Hematopoietic multipotent progenitor cell treated with erythropoietin and hydrocortisone succinate and interleukin-3 and kit ligand, for 17 days (in vitro differentiated cells): ENCODE data around the gene KLHDC4.
"Not testable (repeated sequence)": the region's sequence is repeated elsewhere in the genome, so short reads cannot be mapped to it uniquely, and the experiment has no call there.

Experiments used
- DNase-seq: peaks from one replicate; pipeline ENCODE4 v3.0.0-alpha.2; 2015; ENCODE audit warnings: low spot score

KLHDC4 gene

GRCh38 chr16:87742781-87743490 is 22.9 kb downstream of the KLHDC4 start:
- no peak for DNase-seq

- no peak for DNase-seq
Measured at GRCh38 chr16:87741700-87742415, 23.9 kb downstream of the KLHDC4 start.

DNA sequence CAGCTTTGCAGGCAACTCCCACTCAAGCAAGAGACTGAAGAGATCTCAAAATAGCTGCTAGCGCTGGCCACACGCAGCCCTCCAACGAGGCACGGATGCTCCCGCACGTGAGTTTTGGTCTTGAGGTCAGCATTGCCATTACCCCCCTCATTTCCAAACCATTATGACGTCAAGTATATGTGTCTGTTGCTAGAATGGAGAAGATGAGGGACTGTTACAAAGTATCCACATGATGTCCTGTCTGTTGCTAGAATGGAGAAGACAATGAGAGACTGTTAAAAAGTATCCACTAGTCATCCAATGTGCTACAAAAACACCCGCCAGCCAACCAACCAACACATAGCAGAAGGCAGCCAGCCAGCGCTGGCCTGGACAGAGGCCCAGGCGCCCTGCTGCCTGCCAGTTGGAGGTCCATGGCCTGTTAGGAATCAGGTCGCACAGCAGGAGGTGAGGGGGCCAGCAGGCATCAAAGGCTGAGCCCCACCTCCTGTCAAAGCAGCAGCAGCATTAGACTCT is 24.8 kb downstream of the KLHDC4 start:
- DNase-seq = no peak

DNA sequence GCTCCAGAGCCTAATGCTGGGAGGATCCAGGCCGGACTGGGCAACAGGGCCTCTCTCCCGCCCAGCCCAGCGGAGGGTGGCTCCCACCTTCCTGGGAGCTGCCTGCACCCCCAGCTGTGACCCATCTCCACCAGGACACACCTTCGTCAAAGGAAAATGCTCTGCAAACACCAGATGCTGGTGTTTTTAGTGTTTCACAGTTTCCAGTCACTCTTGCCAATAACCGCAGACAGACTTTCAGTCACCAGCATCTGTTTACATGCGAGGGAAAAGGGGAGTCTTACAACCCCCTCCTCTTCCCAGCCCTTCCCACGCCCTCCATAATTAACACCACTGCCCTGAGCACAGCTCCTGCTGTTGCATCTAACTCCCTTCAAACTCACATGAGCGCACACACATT is 25.3 kb downstream of the KLHDC4 start:
- DNase-seq = no peak

GRCh38 chr16:87739801-87740200 is 26.0 kb downstream of the KLHDC4 start:
- DNase-seq = no peak

GRCh38 chr16:87736008-87736382 is 29.8 kb downstream of the KLHDC4 start:
- DNase-seq = no peak

- no peak for DNase-seq
Measured at GRCh38 chr16:87735270-87736007, 30.3 kb downstream of the KLHDC4 start.

DNA sequence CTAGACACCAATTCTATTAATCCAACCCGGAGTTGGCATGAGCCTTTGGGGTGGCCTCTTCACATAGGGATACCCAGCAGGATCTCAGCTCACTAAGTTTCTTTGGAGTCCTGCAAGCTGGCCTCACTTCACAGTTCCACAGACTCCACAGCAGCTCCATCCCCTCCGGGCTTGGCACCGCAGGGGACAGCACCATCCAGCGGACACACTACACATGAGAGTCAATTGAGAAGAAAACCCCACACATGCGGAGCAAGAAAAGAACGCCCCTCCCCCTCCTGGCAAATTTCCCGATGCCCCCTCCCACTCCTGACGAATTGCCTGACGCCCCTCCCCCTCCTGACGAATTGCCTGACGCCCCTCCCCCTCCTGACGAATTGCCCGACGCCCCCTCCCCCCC is 31.1 kb downstream of the KLHDC4 start:
- no peak for DNase-seq

DNA sequence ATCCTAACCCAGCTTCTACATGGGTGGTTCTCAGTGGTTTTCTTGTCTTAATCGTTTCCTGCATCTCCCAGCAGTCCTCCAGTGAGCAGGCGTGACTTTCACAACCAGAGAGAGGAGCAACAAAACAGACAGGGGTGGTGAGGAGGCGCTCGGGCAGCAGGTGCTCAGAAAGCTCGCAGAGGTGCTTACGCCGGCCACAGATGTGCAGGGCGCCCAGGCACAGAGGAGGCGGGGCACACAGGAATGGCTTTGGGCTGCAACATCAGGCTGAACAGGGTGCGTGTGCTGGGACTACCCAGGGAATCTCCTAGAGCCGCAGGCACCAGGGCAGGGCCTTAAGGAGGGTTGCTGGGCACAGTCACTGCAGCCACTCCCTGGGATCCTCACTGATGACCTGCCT is 32.6 kb downstream of the KLHDC4 start:
- DNase-seq = no peak

DNA sequence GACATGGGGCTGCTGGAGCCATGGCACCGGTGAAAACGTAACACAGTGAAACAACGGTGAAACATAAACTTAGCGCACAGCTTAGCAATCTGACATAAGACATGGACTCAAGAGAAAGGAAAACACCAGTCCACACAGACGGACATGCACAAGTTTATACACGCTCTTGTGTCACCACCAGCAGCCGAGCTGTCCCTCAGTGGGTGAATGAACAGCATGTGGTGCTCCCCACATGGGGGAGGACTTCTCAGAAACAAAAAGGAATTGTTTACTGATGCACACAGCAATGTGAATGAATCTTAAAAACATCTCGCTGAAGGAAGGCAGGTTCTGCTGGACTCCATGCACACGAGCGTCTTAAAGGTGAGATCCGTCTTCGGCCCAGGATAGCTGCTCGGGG is 34.2 kb downstream of the KLHDC4 start:
- DNase-seq = no peak

DNA sequence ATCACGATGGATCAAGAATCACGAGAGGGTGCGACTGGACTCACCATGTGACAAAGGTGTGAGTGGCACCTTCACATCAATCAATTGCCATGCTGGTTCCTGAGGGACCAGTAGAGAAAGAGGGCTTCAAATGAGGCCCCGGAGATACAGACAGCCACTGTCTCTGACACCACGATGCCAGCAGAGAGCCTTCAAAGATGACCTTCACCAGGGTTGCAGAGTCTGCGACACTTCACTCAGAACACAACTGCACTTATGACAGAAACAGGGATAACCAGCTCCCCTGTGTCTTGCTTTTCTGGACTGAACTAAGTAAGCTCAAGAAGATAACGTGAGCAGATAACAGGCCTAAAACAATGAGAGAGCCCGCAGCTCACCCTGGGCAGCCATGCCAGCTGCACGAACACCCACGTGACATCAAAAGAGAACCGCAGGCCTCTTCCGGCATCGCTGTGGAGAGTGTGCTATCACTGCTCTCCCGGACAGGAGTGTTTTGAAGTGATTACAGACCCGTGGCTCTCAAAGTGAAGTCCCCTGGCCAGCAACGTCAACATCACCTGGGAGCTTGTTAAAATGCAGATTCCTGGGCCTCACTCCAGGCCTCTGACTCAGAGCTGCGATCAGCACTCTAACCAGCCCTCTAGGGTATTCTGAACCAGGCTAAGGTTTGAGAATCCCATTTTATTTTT is 36.4 kb downstream of the KLHDC4 start:
- DNase-seq = no peak

DNA sequence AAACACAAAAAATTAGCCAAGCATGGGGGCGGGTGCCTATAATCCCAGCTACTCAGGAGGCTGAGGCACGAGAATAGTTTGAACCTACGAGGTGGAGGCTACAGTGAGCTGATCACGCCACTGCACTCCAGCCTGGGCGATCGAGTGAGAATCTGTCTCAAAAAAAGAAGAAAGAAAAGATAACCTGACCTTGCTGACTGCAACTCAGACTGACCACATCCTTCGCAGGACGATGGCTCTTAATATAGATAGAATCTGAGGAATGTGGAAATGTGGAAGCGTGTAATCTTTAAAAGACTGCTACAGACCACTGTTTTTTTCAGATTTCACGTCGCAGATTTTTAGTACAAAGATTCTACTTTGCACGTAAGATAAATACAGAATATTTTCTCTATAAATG is 37.8 kb downstream of the KLHDC4 start:
- no peak for DNase-seq

DNA sequence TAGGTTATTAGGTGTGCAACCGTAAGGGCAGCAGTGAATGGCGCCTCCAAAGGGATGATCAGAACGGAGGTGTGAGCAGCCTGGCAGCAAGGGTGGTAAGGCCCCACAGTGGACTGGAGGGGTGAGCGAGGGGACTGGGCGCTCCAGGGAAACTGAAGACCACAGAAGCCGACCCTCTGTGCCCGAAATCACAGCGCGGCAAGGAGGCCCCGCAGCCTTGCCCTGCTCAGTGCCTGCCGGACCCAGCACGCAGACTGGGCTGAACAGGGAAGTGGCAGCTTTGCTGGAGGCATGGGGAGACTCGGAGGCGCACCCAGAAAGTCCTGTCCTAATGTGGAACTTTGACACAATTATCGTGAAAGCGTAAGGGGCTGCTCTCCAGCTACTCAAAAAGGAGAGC is 38.4 kb downstream of the KLHDC4 start:
- no peak for DNase-seq

- not testable (repeated sequence) for DNase-seq
Measured at GRCh38 chr16:87726577-87726976, 39.2 kb downstream of the KLHDC4 start.

- no peak for DNase-seq
Measured at GRCh38 chr16:87725596-87726235, 40.1 kb downstream of the KLHDC4 start.

GRCh38 chr16:87724490-87725291 is 41.1 kb downstream of the KLHDC4 start:
- no peak for DNase-seq

GRCh38 chr16:87723226-87723623 is 42.6 kb downstream of the KLHDC4 start:
- no peak for DNase-seq

- no peak for DNase-seq
Measured at GRCh38 chr16:87722590-87723225, 43.1 kb downstream of the KLHDC4 start.

DNA sequence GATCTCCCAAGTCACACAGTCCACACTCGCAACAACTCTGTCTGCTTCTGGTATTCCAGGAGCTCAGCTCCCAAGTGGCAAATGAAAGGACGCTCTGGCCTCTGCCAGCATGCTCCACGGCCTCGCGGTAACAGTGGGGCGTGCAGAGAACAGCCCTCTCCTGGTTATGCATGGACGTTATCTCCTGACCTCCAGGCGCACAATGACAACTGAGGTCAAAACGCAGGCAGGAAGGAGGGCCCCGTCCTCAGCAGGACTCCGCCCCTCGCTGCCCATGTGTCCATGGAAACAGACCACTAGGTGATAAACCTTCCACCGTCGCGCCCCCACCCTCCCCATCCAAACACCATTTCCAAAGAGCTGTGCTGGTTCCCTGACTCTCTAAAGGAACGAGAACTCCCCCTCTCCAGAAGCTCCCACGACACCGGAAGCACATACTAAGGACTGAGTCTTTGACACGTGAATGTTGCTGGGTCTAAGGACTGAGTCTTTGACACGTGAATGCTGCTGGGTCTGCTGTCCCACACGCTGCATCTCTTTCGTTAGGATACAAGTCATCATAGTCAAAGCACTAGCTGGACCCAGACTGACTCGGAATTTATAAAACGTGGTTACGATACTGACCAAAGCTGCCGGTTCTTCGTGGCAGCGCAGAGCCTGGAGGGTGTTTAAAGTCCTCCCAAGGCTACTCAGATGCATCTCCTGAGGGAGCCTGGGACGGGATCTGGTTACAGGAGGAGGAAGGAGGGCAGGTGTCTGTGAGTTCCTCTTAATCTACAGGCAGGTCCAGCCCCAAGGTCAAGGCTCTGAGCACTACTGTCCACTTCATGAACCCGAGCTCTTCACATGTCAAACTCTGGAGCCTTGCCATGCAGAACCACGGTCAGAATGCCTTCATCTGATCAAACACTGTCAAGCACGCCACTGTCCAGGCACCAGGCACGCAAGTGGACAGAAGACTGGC is 43.9 kb downstream of the KLHDC4 start:
- no peak for DNase-seq
